ENCODE data around the gene SERPINA4. TPM values are rescaled to one million over a fixed set of nuclear protein-coding genes. Genes with fewer than 3 reads are reported as not detected.

The SERPINA4 gene
- total RNA-seq, 1 donor from 2014 or later = not detected

- H3K27me3 ChIP-seq (ENCODE audit: control insufficient read depth, insufficient read depth, low read length) = no peaks in the 10 kb centered on the region
- H3K4me3 ChIP-seq (ENCODE audit: low read depth, low read length) = no peak overlapping the region
- TF ChIP-seq CTCF (IDR thresholded peaks at IDR 0.05; ENCODE audit: insufficient read depth, low read length, poor library complexity, severe bottlenecking) = no peak
- no peak for DNase-seq (ENCODE audit: low read depth)
- no peaks in the 10 kb centered on the region for H3K36me3 ChIP-seq (ENCODE audit: control insufficient read depth, insufficient read depth, low read length)
Observed at GRCh38 chr14:94617988-94618822, 57.0 kb downstream of the SERPINA4 start.

GRCh38 chr14:94619297-94619696 is 58.1 kb downstream of the SERPINA4 start:
- H3K27me3 ChIP-seq (ENCODE audit: control insufficient read depth, insufficient read depth, low read length) = peaks cover 6% of the 10 kb centered on the region
- no peaks in the 10 kb centered on the region for H3K36me3 ChIP-seq (ENCODE audit: control insufficient read depth, insufficient read depth, low read length)
- no peak for DNase-seq (ENCODE audit: low read depth)
- no peak for TF ChIP-seq CTCF (IDR thresholded peaks at IDR 0.05; ENCODE audit: insufficient read depth, low read length, poor library complexity, severe bottlenecking)
- no peak overlapping the region for H3K4me3 ChIP-seq (ENCODE audit: low read depth, low read length)

Other genes with a start within 250 kb of the SERPINA4 start
- gene SERPINA6, start 238.1 kb upstream of the SERPINA4 start, total RNA-seq = 0.07 TPM in 1 of 2 replicates, not detected in the other
- gene SERPINA2, start 194.7 kb upstream of the SERPINA4 start, total RNA-seq = not detected in 2 replicates
- 18.1 and 23.2 TPM in 2 replicates for gene SERPINA1, start 172.8 kb upstream of the SERPINA4 start, total RNA-seq
- not detected in 2 replicates for gene SERPINA11, start 108.6 kb upstream of the SERPINA4 start, total RNA-seq
- not detected in 2 replicates for gene SERPINA9, start 85.2 kb upstream of the SERPINA4 start, total RNA-seq
- not detected in 2 replicates for gene SERPINA12, start 52.0 kb upstream of the SERPINA4 start, total RNA-seq
- gene SERPINA5, start 20.0 kb downstream of the SERPINA4 start, total RNA-seq = 1.9 and 2.1 TPM in 2 replicates
- 33.9 and 45.3 TPM in 2 replicates for gene SERPINA3, start 50.9 kb downstream of the SERPINA4 start, total RNA-seq
- not detected in 2 replicates for gene GSC, start 208.7 kb downstream of the SERPINA4 start, total RNA-seq

Data from kidney epithelial cell (primary cell).